GM10248 (cell line): Measurements from ENCODE around the gene MMP8.

Experiments
- CTCF ChIA-PET: fragments of 300-600 bp; sonication (Branson Sonifier 250); formaldehyde crosslinking; extraction: SDS; loops from one replicate; lab custom pipeline; 2021; ENCODE audit warnings: antibody characterized with exemption; lab: Yijun Ruan, JAX
- POLR2A ChIA-PET: fragments of 350-650 bp; sonication (Branson Sonifier 250); formaldehyde crosslinking; extraction: SDS; loops from one replicate; lab custom pipeline; 2020; ENCODE audit warnings: antibody characterized with exemption; lab: Yijun Ruan, JAX
- DNase-seq: peaks from one replicate; pipeline ENCODE4 v3.0.0; 2012; ENCODE audit errors: extremely low spot score
- TF ChIP-seq, protein P1 (sequence below): IDR thresholded peaks from 2 replicates; pipeline ENCODE4 v1.5.1; 2012; ENCODE audit warnings: mild to moderate bottlenecking, low read depth; ENCODE audit errors: extremely low read depth, missing control alignments, control extremely low read depth

MMP8 gene

DNA sequence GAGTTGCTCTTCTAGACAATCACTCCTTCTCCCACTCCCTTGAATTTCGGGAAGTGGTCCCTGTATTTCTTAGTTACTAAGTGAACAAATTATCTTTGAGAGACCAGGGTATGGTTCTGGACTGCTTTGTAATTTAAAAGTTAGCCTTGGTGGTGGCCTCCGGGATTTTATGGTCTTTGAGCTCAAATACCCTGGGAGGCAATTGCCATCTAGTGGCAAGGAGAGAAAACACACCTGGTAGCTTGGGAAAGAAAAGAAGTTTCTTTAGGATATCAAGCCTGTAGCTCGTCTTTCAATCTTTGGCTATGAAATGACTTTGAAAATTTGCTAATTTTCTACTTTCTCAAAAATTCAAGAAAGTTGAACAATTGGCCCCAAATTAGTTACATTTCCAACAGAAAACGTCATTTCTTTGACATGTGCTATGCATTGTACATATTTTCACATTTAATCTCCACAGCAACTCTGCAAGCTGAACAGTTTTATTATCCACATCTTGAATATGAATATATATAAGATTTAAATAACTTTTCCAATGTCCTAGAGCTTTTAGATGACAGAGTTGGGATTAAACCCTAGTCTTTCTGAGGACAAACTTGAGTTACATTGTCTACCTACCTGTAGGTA, 58.3 kb downstream of the MMP8 start:
- DNase-seq = peak; percentile 50
- ChIA-PET POLR2A (no interaction called here), CTCF (interaction anchor here (0.6 to 4.6 kb wide), 62 partner anchors 9 to 1665 kb away, joined by 3 to 74 read pairs (median 4); partner anchors contain the start of gene MMP20)
- TF ChIP-seq, protein P1, sequence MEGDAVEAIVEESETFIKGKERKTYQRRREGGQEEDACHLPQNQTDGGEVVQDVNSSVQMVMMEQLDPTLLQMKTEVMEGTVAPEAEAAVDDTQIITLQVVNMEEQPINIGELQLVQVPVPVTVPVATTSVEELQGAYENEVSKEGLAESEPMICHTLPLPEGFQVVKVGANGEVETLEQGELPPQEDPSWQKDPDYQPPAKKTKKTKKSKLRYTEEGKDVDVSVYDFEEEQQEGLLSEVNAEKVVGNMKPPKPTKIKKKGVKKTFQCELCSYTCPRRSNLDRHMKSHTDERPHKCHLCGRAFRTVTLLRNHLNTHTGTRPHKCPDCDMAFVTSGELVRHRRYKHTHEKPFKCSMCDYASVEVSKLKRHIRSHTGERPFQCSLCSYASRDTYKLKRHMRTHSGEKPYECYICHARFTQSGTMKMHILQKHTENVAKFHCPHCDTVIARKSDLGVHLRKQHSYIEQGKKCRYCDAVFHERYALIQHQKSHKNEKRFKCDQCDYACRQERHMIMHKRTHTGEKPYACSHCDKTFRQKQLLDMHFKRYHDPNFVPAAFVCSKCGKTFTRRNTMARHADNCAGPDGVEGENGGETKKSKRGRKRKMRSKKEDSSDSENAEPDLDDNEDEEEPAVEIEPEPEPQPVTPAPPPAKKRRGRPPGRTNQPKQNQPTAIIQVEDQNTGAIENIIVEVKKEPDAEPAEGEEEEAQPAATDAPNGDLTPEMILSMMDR = peak; percentile 85

DNA sequence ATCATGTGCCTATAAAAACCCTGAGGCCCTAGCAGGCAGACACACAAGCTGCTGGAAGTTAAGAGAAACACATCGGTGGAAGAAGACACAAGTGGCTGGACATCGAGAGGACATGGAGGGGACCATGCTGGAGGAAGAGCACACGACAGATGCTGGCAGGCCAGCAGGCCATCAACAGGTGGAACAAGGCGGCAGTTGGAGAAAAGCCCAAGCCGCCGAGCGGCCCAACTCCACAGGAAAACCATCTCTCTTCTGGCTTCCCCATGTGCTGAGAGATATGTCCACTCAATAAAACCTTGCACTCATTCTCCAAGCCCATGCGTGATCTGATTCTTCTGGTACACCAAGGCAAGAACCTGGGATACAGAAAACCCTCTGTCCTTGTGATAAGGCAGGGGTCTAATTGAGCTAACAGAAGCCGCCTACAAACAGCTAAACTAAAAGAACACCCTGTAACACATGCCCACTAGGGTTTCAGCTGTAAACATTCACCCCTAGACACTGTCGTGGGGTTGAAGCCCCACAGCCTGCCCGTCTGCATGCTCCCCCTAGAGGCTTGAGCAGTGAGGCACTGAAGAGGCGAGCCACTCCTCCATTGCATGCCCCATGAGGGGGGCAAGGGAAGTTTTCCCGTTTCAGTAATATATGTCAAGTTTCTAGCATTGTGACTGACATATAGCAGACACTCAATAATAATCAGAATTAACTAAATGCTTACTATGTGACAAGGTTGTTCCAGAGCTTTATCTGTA, 60.6 kb downstream of the MMP8 start:
- no peak for DNase-seq
- POLR2A ChIA-PET = no interaction called here
- TF ChIP-seq, protein P1 = peak; percentile 44
- CTCF ChIA-PET = interaction anchor here (0.8 to 4.6 kb wide), 8 partner anchors 11 to 375 kb away, joined by 3 to 74 read pairs (median 22); no protein-coding TSS in a partner anchor

DNA sequence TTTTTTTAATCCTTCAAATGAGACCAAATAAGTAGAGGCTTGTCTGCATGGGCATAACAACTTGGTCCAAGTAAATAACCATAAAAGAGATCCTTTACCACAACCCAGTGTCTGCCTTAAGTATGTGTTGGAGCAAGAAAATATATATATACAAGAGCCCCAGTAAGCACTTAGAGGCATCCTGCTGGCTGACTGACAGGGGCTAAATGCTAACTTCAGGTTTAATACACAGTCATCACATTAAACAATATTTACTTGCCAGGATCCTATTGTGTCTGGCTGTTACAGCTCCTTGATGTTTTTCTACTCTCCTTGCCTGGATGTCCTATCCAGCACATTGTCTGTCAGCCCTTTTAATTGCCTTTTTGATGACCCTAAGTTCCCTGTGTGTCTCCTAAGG, 62.1 kb downstream of the MMP8 start:
- TF ChIP-seq, protein P1 = no peak
- POLR2A ChIA-PET = no interaction called here
- no peak for DNase-seq
- CTCF ChIA-PET = no interaction called here
